HG03575 (cell line): ENCODE measurements around the gene PSMB4.
"Not testable (repeated sequence)": the region's sequence is repeated elsewhere in the genome, so short reads cannot be mapped to it uniquely, and the experiment has no call there.

Source experiments
- ATAC-seq: cut with Tn5 transposase; IDR thresholded peaks from one replicate; pipeline ENCODE4 v1.9.1; 2021; ENCODE audit not compliant: unreplicated experiment, insufficient number of reproducible peaks, low FRiP score; ENCODE audit errors: extremely low read depth

The PSMB4 gene

GRCh38 chr1:151399324-151400171, at the start of gene PSMB4:
Gene PSMB4 (plus strand): TSS chr1:151399573. CDS start chr1:151399588, 15 bp downstream.
- no peak for ATAC-seq

GRCh38 chr1:151350323-151350722, 49.0 kb upstream of the PSMB4 start:
- not testable (repeated sequence) for ATAC-seq

- ATAC-seq = no peak
Measured at GRCh38 chr1:151352021-151352718, 47.2 kb upstream of the PSMB4 start.

GRCh38 chr1:151356696-151357095, 42.7 kb upstream of the PSMB4 start:
- no peak for ATAC-seq

- no peak for ATAC-seq
Measured at GRCh38 chr1:151361883-151362282, 37.5 kb upstream of the PSMB4 start.

GRCh38 chr1:151362308-151363155, 36.8 kb upstream of the PSMB4 start:
- ATAC-seq = no peak

- no peak for ATAC-seq
Measured at GRCh38 chr1:151364996-151365395, 34.4 kb upstream of the PSMB4 start.

- ATAC-seq = no peak
Measured at GRCh38 chr1:151367658-151368392, 31.5 kb upstream of the PSMB4 start.

GRCh38 chr1:151368393-151369301, 30.7 kb upstream of the PSMB4 start:
- no peak for ATAC-seq

GRCh38 chr1:151369302-151369610, 30.1 kb upstream of the PSMB4 start:
- ATAC-seq = no peak

GRCh38 chr1:151369621-151370048, 29.7 kb upstream of the PSMB4 start:
- no peak for ATAC-seq

- no peak for ATAC-seq
Measured at GRCh38 chr1:151370211-151370911, 29.0 kb upstream of the PSMB4 start.

- no peak for ATAC-seq
Measured at GRCh38 chr1:151371370-151372057, 27.9 kb upstream of the PSMB4 start.

GRCh38 chr1:151372058-151372934, 27.1 kb upstream of the PSMB4 start, which contains the start of gene SELENBP1:
Gene SELENBP1 (minus strand): TSS chr1:151372705. CDS start chr1:151372641, 64 bp downstream.
- no peak for ATAC-seq

- no peak for ATAC-seq
Measured at GRCh38 chr1:151373196-151373595, 26.2 kb upstream of the PSMB4 start.
